ENCODE results near the gene HOXB4.

The HOXB4 gene

DNA sequence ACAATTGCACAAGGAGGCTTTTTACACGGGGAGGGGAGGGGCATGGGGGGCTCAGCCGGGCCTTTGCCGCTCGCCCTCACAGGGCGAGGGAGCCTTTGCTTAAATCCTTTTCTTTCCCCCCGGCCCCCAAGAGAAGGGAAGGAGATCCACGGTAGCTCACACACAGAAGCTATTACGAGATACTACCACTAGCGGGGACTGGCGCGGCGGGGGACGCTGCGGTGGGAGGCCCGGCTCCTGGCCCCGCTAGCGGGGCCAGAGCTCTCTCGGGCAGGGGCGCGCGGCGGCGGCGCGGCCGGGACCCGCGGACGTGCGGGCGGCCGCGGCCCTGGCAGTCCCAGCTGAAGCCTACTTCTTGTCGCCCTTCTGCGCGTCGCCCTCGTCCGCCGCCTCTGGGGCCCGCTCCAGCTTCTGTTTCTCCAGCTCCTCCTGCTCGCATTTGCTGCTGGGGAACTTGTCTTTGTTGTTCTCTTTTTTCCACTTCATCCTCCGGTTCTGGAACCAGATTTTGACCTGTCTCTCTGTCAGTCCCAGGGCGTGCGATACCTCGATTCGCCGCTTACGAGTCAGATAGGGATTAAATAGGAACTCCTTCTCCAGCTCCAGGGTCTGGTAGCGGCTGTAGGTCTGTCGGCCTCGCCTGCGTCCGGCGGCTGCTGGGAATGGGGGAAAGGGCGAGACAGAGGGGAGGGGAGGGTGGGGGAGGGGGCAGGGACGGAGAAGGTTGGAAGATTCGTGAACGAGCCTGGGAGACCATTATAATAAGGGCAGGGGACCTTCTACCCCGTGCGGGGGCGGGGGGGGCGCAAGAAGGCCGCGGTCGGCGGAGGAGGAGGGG is 34.9 kb upstream of the HOXB4 start:
- TF ChIP-seq, protein P1, sequence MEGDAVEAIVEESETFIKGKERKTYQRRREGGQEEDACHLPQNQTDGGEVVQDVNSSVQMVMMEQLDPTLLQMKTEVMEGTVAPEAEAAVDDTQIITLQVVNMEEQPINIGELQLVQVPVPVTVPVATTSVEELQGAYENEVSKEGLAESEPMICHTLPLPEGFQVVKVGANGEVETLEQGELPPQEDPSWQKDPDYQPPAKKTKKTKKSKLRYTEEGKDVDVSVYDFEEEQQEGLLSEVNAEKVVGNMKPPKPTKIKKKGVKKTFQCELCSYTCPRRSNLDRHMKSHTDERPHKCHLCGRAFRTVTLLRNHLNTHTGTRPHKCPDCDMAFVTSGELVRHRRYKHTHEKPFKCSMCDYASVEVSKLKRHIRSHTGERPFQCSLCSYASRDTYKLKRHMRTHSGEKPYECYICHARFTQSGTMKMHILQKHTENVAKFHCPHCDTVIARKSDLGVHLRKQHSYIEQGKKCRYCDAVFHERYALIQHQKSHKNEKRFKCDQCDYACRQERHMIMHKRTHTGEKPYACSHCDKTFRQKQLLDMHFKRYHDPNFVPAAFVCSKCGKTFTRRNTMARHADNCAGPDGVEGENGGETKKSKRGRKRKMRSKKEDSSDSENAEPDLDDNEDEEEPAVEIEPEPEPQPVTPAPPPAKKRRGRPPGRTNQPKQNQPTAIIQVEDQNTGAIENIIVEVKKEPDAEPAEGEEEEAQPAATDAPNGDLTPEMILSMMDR (IDR thresholded peaks at IDR 0.05; ENCODE audit: low read depth, low read length) = peak; percentile 6
- DNase-seq (ENCODE audit: extremely low read depth, low read depth) = no peak

DNA sequence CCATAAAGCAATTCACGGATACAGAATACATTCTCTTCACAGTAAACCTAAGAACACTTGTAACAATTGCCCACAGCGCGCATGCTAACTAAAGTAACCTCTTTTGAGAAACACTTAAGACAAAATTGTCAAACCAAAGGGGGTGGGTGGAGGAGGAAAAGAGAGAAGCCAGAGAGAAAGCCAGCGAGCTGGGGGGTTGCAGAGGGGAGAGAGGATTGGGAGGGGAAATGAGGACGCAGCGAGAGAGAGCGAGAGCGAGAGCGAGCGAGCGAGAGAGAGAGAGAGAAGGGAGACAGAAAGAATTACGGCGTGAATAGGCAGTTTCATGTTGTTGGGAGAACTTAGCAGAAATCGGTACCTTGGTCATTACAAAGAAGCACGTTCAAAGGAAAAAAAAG is 34.3 kb upstream of the HOXB4 start:
- DNase-seq (ENCODE audit: extremely low read depth, low read depth) = no peak
- TF ChIP-seq, protein P1 (IDR thresholded peaks at IDR 0.05; ENCODE audit: low read depth, low read length) = no peak

DNA sequence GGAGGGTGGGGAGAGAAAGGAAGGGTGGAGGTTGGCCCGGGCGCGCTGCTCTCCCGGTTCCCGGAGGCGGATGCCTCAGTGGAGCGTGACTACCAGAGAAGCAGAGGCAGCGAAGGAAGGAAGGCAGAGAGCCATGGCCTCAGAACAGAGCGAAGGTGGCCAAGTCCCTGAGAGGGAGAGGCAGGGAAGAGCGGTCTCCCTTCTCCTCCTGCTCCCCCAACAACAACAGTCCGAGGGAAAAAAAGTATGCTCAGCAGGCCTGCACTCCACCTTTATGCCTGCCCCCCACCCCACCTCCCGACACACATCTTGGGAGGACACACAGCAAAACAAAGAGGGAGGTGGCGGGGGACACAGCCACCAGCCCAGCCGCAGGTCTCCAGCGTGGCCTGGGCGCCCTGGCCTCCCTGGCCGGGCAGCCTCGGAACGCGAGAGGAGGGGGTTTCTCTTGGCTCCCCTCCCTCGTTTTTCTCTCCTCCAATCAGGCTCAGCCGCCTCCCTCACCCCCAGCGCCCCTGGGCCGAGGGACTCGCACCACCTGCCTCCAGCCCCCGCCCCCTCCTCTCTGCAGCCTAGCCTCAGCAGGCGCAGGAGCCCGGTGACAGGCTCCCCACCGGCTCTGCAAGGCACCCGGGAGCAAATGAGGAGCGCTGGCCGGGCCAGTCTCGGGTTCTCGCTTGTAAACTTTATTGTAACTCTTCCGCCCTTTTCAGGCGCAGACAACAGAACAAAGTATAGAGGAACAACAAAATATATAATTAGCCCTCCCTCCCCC is 33.7 kb upstream of the HOXB4 start:
- TF ChIP-seq, protein P1 (IDR thresholded peaks at IDR 0.05; ENCODE audit: low read depth, low read length) = no peak
- no peak for DNase-seq (ENCODE audit: extremely low read depth, low read depth)

DNA sequence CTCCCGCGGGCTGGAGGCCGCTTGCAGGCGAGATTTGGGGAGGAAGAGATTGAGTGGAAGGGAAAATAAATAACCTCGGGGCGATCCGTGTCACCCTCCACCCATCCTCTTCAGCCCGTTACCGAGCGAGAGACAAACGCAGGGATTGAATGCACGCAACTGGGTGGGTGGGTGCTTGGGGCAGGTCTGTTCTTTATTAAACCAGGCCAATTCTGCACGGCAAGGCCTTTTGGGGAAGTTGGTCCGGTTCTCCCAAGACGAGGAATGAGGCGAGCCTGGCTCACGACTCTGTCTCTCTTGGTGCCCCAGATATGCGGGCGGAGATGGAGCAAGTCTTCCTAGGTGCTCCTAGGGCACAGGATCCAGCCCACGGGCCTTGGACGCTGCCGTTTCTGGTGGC is 33.1 kb upstream of the HOXB4 start:
- TF ChIP-seq, protein P1 (IDR thresholded peaks at IDR 0.05; ENCODE audit: low read depth, low read length) = no peak
- DNase-seq (ENCODE audit: extremely low read depth, low read depth) = no peak

DNA sequence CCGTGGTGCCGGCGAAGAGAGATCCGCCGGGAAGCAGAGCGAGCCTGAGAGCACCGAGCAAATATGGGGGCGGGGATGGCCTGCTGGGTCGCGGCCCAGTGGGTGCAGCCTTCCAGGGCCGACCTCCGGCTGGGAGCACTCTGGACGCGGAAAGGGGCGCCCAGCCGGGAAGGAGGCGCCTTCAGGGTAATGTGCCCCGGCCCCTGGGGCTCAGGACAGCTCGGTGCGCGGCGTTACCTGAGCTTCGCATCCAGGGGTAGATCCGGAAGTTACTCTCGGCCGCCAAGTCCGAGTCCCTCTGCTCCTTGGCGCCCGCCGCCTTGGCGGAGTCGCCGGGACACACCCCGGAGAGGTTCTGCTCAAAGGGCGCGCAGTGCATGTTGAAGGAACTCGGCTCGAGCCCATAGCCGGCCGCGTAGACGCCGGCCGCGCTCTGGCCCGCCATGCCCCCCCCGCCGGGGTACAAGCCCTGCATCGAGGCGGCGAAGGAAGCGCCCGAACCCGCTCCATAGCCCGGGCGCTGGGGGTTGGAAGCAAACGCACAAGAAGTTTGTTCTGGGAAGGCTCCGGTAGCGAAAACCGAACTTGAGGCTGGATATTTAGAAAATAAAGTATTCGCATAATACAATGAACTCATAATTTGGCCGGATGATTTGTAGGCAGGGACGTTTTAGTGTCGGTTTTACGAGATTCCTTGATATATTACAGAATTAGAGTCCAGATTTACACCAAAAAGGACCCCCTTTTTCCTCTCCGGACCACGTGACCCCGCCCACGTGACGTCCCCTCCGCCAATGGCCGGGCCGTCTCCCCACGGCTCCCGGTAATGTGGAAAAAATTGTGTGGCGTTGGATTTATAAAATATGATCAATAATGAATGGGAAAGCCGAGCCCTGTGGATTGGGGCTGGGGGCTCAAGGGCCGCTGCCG is 32.4 kb upstream of the HOXB4 start, which contains the start of gene HOXB7:
TSS of gene HOXB7 (minus strand) at position 736 of the 930 bp plus-strand sequence. CDS start at position 637, 99 bp downstream.
- TF ChIP-seq, protein P1 (IDR thresholded peaks at IDR 0.05; ENCODE audit: low read depth, low read length) = no peak
- no peak for DNase-seq (ENCODE audit: extremely low read depth, low read depth)

DNA sequence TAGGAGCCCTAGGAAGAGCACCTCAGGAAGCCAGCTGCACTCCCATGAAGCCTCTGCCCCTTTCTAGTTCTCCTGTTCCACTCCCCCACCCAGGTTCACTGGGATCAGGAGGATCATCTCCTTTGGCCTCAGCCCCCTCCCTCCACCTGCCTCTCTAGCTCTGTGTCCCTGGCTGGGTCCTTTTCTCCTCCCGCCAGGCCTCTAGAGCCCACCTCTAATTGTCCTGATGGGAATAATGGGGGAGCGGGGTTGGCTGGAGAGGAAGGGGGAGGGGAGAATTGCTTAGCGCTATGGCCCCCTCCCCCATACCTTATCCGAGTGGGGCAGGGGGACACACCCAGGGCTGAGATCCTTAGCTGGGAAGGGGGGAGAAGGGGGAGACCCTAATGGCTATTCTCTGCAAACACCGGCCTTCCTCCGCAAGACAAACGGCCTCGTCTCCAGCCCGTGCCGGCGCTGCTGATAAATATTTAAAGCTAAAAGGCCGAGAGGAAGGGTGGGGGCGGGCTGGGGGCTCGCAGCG is 31.7 kb upstream of the HOXB4 start:
- DNase-seq (ENCODE audit: extremely low read depth, low read depth) = no peak
- TF ChIP-seq, protein P1 (IDR thresholded peaks at IDR 0.05; ENCODE audit: low read depth, low read length) = no peak
